ENCODE measurements around the gene BNC2.

- TF ChIP-seq, protein P1, sequence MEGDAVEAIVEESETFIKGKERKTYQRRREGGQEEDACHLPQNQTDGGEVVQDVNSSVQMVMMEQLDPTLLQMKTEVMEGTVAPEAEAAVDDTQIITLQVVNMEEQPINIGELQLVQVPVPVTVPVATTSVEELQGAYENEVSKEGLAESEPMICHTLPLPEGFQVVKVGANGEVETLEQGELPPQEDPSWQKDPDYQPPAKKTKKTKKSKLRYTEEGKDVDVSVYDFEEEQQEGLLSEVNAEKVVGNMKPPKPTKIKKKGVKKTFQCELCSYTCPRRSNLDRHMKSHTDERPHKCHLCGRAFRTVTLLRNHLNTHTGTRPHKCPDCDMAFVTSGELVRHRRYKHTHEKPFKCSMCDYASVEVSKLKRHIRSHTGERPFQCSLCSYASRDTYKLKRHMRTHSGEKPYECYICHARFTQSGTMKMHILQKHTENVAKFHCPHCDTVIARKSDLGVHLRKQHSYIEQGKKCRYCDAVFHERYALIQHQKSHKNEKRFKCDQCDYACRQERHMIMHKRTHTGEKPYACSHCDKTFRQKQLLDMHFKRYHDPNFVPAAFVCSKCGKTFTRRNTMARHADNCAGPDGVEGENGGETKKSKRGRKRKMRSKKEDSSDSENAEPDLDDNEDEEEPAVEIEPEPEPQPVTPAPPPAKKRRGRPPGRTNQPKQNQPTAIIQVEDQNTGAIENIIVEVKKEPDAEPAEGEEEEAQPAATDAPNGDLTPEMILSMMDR (conservative IDR thresholded peaks at IDR 0.05; ENCODE audit: low read length), result no peak
- TF ChIP-seq EZH2phosphoT487 (IDR thresholded peaks at IDR 0.05; ENCODE audit: borderline replicate concordance), result no peak
Observed at GRCh38 chr9:16690205-16690604, 180.3 kb downstream of the BNC2 start.

All from Loucy (cell line).